ENCODE measurements around the gene CETN3.

DNA sequence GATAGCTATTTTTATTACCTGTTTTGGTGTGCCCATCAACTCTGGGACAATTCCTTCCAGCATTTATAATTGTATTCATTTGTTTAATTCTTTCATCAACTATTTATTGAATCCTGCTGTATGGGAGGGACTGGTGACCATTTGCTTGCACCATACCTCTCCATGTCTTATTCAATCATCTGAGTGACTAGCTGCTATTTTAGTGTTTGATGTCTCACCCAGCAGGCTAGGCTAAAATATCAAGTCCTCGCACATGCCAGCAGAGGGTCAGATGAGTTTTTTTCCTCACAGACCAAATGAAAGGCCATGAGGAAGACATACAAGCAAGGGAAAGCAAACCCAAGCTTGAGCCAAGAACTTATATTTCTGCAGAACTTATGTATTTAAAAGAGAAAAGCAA, 63.9 kb downstream of the CETN3 start:
- no peak for TF ChIP-seq POLR2A (IDR thresholded peaks at IDR 0.05; ENCODE audit: low read length)
- no peak for TF ChIP-seq GATA1 (IDR thresholded peaks at IDR 0.05; ENCODE audit: low read depth, low read length)
